Brain pericyte (primary cell): ENCODE measurements around the gene PRR18.

Experiments
- DNase-seq: peaks from one replicate; pipeline ENCODE4 v3.0.0-alpha.2; 2012; ENCODE audit warnings: low read depth, low spot score

The PRR18 gene

DNA sequence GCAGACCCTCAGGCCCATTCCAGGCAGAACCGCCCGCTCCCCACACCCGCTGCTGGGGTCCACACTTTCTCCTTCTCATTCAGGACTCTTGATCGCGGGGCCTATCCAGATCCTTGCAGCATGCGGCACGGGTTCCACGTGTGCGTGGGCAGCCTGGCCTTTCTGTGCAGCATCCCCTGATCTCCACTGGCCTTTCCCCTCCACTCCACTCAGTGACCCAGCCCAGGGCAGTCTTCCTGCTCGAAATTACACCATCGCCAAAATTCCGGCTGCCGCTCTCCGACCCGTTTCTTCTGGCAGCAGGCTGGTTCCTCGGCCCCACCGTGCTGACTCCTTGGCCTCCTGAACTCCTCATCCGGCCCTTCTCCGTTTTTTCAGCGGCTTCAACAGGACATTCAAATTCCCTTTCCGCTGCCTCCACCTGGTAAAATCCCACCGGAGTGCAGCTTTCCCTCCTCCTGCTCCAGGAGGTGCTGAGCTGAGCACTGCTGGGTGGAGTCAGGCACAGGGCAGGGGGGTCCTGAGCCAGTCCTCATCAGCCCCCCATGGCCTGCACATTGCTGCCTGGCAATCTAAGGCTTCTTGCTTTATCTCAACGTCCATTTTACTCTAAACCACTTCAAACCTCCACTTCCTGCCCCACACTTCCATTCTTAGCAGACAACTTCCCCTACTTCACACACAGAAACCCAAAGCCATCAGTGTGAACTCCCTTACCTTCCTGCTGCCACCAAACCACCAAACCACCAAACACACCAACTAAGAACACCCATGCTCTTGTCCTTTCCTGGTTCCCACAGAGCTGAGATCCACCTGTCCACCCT is 25.2 kb upstream of the PRR18 start:
- no peak for DNase-seq

DNA sequence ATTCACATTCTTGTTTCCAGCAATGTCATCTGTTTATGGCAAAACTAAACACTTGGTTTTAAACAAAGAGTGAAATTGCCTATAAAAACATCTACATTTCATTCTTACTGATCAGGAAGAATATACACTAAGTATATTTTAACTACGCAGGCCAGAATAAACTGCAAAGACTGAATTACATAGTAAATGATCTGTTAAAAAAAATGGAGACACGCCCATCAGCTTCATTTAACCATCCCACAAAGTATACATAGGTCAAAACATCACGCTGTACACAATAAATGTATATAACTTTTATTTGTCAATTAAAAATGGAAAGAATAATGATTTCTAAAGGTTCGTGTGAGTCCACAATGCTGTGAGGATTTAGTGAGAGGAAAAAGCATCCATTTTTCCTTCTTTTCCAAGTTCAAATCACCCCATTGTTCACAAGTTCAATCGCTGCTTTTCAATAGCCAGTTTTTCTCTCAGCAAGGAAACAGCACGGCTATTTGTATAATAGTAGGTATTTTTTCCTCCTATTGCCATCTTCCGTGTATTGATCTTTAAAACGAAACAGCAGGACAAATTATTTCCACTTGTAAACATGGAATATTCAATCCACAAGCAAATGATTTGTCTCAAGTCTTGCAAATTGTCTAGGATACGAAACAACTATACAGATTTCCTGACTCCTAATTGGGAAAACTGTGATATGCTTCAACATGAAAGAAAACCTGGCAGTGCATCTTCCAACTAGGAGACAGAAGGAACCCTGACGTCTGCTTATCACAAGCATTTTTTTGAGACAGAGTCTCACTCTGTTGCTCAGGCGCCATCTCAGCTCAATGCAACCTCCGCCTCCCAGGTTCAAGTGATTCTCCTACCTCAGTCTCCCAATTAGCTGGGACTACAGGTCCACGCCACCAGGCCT is 23.6 kb upstream of the PRR18 start:
- DNase-seq, result no peak

DNA sequence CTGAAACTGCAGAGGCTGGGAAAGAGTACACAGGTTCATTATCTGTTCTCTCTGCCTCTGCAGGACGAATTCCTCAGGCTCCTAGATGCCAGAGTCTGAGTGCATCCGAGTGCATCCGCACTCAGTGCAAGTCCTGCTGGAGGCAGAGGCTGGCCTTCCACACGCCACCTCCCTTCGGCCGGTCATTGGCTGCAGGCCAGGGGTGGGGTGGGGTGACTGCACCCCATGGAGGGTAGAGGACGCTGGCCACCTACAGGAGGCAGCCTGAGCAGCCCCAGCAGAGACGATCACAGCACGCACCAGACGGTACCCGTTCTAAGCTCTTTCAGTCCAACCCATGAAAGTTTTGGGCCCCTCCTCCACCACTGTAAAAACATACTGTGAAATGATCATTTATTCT is 22.4 kb upstream of the PRR18 start:
- no peak for DNase-seq

DNA sequence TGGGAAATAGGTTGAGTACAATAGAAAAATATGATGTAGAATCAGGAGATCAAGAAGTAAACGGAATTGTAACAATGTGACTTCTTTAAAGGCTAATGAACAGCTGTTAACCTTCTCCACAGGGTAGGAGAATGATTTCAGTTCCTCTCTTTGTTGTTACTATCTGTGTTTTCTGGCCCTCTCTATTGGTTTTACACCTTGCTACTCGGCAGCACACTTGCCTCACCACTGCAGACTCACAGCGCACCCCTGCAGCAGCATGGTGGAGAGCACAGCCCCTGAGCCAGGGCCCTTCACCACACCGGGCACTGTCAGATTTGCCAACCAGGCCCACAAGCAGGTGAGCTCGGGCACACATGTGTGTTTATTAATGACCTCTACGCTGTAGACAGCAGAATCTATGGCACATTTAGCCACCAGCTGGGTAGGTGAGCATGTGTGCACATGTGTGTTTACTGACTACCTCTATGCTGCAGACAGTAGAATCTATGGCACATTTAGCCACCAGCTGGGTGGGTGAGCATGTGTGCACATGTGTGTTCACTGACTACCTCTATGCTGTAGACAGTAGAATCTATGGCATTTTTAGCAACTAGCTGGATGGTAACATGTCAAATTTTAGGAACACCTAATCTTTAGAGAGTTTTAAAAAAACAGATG is 17.3 kb upstream of the PRR18 start:
- DNase-seq, result no peak

DNA sequence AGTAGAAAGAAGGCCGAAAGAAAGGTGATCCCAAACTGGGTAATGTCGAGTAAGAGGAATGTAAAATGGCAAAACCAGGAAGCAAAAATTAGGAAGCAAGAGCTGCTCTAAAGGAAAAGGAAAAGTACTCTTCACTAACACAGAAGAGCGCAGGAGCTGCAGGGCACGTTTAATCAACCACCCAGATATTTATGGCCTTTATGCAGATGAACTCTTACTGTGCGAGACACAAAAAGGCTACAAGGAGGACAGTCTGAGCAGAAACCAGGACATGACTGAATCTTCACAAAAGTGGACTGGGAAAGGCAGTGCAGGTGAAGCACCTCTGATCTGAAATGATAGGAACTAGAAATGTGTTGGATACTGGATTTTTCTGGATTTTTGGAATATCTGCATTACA is 15.2 kb upstream of the PRR18 start:
- no peak for DNase-seq

DNA sequence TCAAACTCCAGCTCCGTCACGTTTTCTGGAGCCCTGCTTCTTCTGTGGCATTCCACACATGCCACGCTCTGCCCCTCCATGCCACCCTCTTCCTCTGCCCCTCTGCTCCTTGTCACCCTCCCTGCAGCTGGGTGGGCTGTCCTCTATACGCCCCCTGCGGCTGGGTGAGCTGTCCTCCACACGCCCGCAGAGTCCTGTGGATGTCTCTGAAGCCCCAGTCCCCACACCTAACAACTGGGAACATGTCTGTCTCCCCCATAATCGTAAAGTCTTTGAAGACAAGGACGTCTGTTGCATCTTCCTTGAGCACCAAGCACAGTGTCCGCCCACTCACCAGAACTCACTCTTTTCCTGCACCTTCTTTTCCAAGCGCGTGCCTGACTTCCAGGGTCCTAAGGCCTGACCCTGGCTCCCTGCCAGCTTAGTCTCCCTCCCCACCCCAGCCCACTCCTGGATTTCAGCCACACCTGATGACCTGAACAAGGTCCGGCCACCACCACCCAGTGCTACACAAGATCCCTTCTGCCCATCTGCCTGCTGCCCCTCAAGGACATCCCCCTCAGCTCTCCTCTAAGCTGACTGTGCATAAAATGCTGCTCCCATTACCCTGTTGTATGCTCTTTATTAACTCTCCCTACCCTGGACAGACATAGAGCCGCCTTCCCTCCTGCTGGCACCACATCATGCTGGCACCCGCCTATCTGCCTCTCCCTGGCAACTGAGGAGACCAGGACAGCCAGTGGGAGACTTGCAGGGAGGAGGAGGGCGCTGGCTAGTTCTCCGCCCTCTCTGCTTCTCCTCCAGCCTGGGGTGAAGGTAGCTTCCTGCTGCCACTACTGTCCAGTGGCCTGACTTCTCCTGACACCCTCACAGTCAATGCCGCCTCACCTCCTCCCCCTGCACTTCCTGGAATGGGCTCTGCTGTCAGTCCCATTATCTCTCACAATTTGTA is 10.7 kb upstream of the PRR18 start:
- no peak for DNase-seq

DNA sequence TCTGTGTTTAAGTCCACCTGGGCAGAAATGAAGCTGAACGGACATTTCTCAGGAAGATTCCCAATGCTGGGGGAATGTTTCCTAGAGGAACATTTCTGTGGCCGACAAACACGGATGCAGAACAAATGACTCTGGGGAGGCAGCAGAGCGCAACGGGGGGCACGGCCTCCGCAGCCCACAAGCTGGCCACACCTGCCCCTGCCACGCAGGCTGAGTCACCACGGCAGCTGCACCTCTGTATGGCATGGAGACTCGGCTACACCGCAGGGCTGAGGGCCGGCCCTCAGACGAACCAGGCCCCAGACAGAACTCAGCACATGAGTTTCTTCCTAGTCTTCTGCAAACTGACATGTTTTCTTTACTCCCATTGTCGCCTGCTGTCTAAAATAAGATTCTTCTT is 10.0 kb upstream of the PRR18 start:
- DNase-seq, result no peak

DNA sequence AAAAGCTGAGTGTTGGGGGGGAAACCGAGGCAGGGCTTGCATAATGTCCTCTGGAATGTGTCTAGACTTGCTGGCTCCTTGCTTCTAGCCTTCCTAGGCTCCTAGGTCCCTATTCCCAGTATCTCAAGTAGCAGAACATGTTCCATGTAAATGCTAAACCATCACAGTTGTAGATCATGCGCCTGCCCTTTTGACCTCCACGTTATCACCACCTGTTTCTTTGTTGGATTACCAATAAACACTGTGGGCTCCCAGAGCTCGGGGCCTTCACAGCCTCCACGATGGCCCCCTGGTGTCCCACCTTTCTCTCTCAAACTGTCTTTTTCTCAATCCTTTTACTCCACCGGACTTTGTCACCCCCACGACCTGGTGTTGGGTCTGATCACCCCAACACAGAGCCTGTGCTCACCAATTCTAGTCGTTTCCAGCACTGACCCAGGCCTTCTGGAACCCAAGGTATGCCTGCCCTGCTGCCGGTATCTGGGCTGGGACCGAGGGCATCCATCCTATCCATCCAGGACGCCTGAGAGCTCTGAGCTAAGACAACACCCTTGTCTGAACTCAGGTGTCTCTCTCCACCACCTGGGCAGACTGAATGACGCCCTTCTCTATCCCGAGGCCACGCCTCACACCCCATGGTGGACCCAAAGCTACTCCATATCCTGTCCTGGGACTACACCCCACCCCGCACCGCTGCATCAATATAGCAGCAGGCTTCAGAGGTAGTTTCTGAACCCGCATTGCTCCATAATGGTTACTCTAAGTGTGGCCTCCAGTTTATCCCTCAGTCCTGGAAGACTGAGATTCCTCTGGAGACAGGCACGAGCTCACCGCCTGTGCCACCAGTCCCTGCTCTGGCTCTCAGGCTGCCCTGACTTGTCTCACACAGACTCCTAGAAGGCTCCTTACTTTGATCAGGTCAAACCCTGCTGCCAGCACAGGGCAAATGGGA is 9.3 kb upstream of the PRR18 start:
- DNase-seq, result no peak

DNA sequence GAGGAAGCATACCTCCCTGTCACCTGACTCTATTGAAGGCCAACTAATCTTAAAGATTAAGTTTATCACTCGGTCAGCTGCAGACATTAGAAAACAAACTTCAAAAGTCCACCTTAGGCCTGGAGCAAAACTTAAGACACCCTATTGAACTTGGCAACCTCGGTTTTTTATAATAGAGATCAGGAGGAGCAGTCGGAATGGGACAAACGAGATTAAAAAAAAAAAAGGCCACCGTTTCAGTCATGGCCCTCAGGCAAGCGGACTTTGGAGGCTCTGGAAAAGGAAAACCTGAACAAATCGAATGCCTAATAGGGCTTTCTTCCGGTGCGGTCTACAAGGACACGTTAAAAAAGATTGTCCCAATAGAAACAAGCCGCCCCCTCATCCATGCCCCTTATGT is 7.2 kb upstream of the PRR18 start:
- no peak for DNase-seq

DNA sequence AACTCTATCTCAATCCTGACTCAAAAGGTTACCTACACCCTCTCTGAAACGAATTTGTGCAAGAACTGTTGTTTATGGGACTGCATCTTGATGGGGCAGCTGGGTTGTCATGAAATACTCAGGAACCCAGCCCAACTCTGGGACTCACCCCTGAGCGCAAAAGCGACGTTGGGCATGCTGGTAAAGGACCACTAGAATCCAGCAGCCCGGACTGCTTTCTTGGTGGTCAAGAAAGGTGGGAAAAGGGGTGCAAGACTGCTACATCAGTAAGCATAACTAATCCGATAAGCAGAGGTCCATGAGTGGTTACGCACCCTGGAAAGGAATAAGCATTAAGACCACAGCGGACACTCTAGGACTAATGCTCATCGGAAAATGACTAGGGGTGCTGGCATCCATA is 6.3 kb upstream of the PRR18 start:
- no peak for DNase-seq

DNA sequence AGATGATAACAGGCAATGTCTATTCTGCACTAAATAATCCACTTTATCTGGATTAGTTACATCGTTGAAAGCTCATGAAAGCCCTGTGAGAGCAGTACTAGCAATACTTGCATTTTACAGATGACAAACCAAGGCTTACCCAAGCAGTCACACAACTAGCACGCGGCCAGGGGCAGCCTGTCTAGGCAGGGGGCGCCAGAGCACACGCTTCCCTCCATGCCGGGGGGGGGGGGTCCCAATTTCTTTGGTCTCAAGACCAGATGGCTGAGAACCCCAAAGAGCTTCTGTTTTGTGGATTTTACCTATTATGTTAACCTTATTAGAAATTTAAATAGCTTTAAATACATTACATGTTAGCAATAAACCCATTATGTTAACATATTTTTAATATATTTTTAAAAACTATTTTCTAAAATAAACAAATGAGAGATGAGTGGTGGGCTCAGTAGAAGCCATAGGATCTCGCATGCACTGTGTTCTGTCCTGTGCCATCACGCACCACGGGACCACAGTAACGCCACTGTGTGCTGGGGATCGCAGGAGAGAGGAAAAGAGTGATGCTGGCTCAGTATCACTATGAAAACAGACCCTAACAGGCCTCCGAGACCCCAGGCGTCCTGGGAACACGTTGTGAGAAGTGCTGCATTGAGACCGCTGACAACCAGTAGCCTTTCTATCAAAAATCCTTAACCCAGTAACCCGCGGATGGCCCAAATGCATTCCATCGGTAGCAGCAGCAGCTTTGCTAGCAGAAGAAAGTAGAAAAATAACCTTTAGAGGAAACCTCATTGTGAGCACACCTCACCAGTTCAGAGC is 5.3 kb upstream of the PRR18 start:
- DNase-seq, result no peak

DNA sequence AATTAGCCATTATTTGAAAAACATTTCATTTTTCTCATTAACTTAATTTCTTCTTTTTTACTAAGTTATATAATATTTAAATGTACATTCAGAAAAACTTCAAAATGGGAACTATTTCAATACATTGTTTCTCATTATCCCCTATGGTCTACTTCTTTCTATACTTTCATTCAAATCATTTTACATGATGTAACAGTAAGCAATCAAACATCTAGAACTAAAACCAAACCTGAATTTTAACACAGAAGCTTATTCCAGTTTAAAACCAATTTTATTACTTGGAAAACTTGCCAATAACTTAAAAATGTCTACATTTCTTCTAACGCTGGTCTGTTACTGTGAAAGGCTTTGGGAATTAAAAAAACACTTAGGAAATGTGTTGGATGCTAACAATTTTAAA is 4.6 kb upstream of the PRR18 start:
- DNase-seq, result no peak

DNA sequence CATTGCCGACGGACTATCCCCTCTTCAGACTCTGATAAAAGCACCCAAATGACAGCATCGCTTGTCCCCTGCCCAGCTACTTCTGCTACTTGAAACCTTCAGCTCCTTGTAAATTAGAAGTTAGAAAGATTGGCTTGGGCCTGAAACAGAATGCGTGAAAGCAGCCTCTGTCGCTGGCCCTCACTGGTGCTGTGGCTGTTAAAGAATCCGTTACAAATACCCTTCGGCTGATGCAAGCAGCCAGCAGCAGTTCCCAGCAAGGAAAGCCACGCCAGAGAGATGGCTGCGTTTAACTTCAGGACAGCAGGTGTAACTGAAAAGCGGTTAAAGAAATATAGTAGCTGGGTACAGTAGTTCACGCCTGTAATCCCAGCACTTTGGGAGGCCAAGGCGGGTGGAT is 2.4 kb upstream of the PRR18 start:
- no peak for DNase-seq

DNA sequence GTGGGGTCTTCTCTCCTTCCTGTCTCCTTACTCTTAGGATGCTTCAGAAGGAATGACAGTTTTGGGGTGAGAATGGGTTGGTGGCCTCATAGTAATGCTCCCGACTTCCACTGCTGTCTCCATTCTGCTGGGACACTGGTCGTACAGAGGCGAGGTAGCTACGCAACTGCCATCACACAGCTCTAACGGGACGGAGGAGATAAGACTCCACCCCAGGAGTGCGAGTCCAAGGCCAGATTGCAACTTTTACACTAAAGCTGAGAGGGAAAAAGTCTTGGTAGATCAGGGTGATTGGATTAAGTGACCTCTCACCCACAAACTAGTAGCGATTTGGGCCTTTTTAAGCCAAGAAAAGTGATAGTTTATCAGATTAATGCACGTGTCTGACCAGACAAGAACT is 1.8 kb upstream of the PRR18 start:
- DNase-seq, result no peak

DNA sequence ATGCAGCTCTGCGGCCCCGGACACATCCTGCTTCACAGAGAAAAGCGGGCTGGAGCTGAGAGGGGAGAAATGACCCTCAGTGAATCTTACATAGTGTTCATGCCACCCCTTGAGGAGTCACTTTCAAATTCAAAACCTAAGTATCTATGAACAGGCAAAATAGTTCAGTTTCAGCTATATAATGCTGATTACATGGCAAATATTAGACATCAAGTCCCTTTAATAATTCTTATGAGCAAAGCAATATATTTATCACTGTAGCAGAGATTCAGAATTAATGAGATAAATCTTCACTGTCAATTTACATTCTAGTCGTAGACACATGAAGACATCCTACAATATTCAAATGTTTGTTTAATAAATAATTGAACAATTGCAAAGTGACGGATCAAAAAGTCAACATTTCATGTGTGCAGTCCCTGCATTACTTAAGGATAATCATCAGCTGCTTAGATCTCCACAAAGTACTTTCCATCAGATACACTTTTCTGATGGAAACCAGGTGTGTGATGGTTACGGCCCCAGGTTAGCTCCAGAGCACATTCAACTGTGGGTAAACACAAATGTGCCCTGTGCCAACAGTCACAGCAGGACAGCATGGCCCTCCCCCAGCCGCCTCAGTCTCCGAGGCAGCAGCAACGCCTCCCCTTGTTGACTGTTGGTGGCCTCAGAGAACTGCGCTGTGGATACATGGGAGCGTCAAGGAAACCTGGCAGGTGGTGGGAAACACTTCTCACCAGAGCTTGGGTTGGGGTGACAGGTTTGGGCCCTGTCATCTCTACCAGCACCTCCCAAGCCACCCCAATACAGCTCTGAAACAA is 787 bp upstream of the PRR18 start:
- no peak for DNase-seq

DNA sequence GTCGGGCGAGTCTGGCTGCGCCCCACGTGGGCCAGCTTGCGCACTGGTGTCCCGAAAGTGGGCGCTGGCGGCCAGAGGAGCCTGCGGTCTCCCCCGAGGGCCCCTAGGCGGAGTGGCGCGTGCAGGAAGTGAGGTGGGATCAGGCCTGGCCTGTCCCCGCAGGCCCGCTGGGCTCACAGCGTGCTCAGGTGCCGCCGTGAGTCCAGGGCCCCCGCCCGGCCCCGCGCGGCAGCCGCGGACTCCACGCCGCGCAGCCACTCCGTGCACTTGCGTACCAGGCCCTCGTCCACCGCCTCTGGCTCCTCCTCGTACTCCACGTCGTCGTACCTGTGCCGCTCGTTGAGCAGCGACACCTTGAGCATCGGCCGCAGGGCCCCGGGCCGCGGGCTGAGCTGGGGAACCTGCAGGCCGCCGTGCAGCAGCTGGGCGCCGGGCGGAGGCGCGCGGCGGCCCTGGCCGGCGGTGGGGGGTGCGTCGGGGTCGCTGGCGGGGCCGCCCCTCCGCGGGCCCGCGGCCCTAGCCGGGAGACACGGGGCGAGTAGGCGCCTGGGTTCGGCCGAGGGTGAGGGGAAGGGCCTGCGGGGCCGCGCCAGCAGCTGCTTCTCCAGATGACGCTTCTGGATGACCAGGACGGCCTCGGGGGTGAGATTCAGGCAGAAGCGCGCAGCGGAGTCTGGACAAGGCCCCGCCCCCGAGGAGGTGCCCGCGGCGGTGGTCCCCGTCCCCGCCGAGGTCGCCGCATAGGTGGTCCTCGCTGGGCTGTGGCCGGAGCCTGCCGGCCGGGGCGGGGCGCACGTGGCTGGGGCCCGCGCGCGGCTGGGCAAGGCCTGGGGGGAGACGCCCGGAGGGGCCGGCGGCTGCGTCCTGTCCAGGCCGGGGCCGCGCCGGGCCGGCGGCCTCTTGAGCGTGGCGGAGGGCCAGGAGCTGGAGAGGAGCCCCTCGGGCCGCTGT is 835 bp downstream of the PRR18 start:
- DNase-seq, result no peak

DNA sequence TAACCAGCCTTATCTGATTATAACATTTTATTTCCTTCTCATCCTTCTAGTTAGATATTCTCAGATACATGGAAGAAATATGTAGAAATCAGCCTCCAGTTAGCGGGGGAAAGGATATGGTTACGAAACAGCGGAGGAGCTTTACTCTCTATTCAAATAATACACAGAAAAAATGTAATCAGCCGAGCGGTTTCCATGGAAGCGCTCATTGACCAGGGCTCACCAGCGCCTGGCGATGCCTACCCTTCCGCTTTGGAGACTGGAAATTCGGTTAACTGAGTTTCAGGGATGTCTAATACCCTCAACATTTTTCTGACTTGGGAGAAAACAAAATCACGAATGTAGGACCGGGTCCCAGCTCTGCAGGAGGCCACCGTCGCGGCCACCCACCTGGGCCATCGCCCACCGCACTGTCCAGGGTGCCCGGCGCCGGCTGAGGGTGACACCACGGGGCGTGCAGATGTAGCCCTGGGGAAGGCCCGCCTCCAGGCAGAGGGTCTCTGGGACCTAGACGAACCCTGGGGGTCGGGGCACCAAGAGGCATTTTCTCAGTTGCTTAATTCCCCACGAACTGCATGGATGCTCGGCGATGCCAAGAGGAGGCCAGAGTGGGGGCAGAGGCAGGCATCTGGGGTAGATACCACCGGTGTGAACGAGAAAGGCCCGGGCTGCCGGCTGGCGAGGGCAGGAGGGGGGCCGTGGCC is 1.7 kb downstream of the PRR18 start:
- DNase-seq, result no peak
